HepG2 (cell line): Measurements from ENCODE around the gene ST8SIA6. TPM values are rescaled to one million over a fixed set of nuclear protein-coding genes. Genes with fewer than 3 reads are reported as not detected.

ENCODE experiments used
- ATAC-seq: fragments of 200-7000 bp; cut with Tn5 transposase; 3 replicates; pipeline ENCODE4 v1.9.1; 2020; ENCODE audit warnings: mild to moderate bottlenecking, moderate library complexity
- Bru-seq: library from RNA; stranded (reverse); fragments of 400-500 nt; gene quantifications from one replicate; lab custom pipeline; 2021; lab: Mats Ljungman, UMichigan
- BruChase-seq, 2 experiments: library from RNA; stranded (reverse); fragments of 400-500 nt; gene quantifications; one replicate each; lab custom pipeline; 2021; lab: Mats Ljungman, UMichigan
- BruUV-seq: library from RNA; stranded (reverse); fragments of 400-500 nt; replicated peaks from 2 replicates; lab custom pipeline; 2021; lab: Mats Ljungman, UMichigan
- CTCF ChIA-PET: fragments of 300-600 bp; formaldehyde crosslinking; extraction: SDS; loops from one replicate; lab custom pipeline; 2021; ENCODE audit warnings: low total read pairs, inconsistent platforms, low intra/inter-chr PET ratio; lab: Yijun Ruan, JAX
- POLR2A ChIA-PET: fragments of 350-600 bp; sonication (Branson Sonifier 250); formaldehyde crosslinking; loops from one replicate; lab custom pipeline; 2020; ENCODE audit warnings: antibody characterized with exemption, inconsistent platforms; lab: Yijun Ruan, JAX
- DNase-seq: peaks from one replicate; pipeline ENCODE4 v3.0.0-alpha.2; 2015; ENCODE audit warnings: low spot score
- FAIRE-seq: peaks from 3 replicates; lab custom pipeline; 2011; peaks lifted over from hg19 to GRCh38; lab: Jason Lieb, UNC
- H2AFZ ChIP-seq: one replicate; pipeline ENCODE4 v1.6.1; 2011; ENCODE audit warnings: low read length, inconsistent platforms
- H3K27ac ChIP-seq: fragments of 300-600 bp; 3 replicates; pipeline ENCODE4 v1.8.0; 2011; ENCODE audit warnings: mixed run types, mild to moderate bottlenecking, mixed read lengths, low read length, inconsistent platforms; ENCODE audit not compliant: insufficient read depth; ENCODE audit errors: extremely low read length
- H3K27me3 ChIP-seq, 2 experiments: fragments of 200-600 bp in 1 of 2; 2 replicates in 1 of 2; 3 replicates in 1 of 2; pipeline versions ENCODE4 v1.6.0 to v1.8.0; 2011; ENCODE audit warnings: low read length in 2 of 2, mild to moderate bottlenecking in 2 of 2, moderate library complexity in 2 of 2, inconsistent platforms in 1 of 2; ENCODE audit not compliant: insufficient read depth in 2 of 2, control insufficient read depth in 1 of 2
- H3K36me3 ChIP-seq, 2 experiments: fragments of 200-600 bp in 1 of 2; replicated peaks in 1 of 2; 2 replicates in 1 of 2; 3 replicates in 1 of 2; pipeline versions ENCODE4 v1.5.1 to v1.8.0; 2011; ENCODE audit warnings: low read length in 2 of 2, inconsistent platforms in 1 of 2; ENCODE audit not compliant: insufficient read depth in 2 of 2, control insufficient read depth in 1 of 2
- H3K4me1 ChIP-seq: 2 replicates; pipeline ENCODE4 v1.5.1; 2012; ENCODE audit warnings: low read length, inconsistent platforms; ENCODE audit not compliant: insufficient read depth
- H3K4me2 ChIP-seq: 2 replicates; pipeline ENCODE4 v1.6.0; 2011; ENCODE audit warnings: low read depth, low read length, inconsistent platforms
- H3K4me3 ChIP-seq, 3 experiments: fragments of 200-600 bp in 1 of 3; sonication (generic), shearing (Covaris generic) in 1 of 3; replicated peaks in 1 of 3; 2 replicates each; pipeline ENCODE4 v1.5.1; 2011 to 2016; ENCODE audit warnings: low read length in 3 of 3, inconsistent platforms in 2 of 3, low read depth in 2 of 3, mild to moderate bottlenecking in 2 of 3, control low read depth in 1 of 3, mixed read lengths in 1 of 3; ENCODE audit not compliant: insufficient read depth in 1 of 3
- H3K79me2 ChIP-seq: one replicate; pipeline ENCODE4 v1.6.1; 2011; ENCODE audit warnings: low read length, inconsistent platforms; ENCODE audit not compliant: insufficient read depth
- H3K9ac ChIP-seq: 2 replicates; pipeline ENCODE4 v1.6.0; 2011; ENCODE audit warnings: mild to moderate bottlenecking, low read depth, low read length, inconsistent platforms; ENCODE audit not compliant: insufficient read depth
- H3K9me3 ChIP-seq: 2 replicates; pipeline ENCODE4 v1.5.1; 2012; ENCODE audit warnings: mild to moderate bottlenecking, low read length
- H4K20me1 ChIP-seq: 2 replicates; pipeline ENCODE4 v1.6.0; 2011; ENCODE audit warnings: inconsistent platforms, mild to moderate bottlenecking, low read length, moderate library complexity; ENCODE audit not compliant: insufficient read depth
- ATRX ChIP-seq: sonication (generic); formaldehyde crosslinking; IDR thresholded peaks from 2 replicates; pipeline ENCODE4 v1.4.0; 2020; ENCODE audit warnings: missing genetic modification reagents, borderline replicate concordance
- DR1 ChIP-seq: sonication (generic); formaldehyde crosslinking; IDR thresholded peaks from 2 replicates; pipeline ENCODE4 v1.8.0; 2021; ENCODE audit warnings: mild to moderate bottlenecking, missing genetic modification reagents, inconsistent platforms
- GABPB1 ChIP-seq: IDR thresholded peaks from 2 replicates; pipeline ENCODE4 v1.6.1; 2016; ENCODE audit warnings: mild to moderate bottlenecking, missing genetic modification reagents, moderate library complexity, missing compliant biosample characterization
- MAFF ChIP-seq: IDR thresholded peaks from 2 replicates; pipeline ENCODE4 v1.6.1; 2011; ENCODE audit warnings: low read depth, low read length, improper control_type of control experiment
- POLR2AphosphoS5 ChIP-seq: IDR thresholded peaks from 2 replicates; pipeline ENCODE4 v1.6.1; 2012; ENCODE audit warnings: low read depth, low read length
- PTBP1 ChIP-seq: fragments of 200-400 bp; formaldehyde crosslinking; IDR thresholded peaks from 2 replicates; pipeline ENCODE4 v1.6.1; 2018; ENCODE audit warnings: low read length, low read depth; ENCODE audit not compliant: poor library complexity, severe bottlenecking
- SMAD3 ChIP-seq: sonication (generic); formaldehyde crosslinking; IDR thresholded peaks from 2 replicates; pipeline ENCODE4 v1.4.0; 2020; ENCODE audit warnings: missing genetic modification reagents
- SOX13 ChIP-seq, 3 experiments: fragments of 450-650 bp in 1 of 3; sonication (generic) in 1 of 3; formaldehyde crosslinking in 1 of 3; IDR thresholded peaks in 2 of 3; conservative IDR thresholded peaks in 1 of 3; 2 replicates each; pipeline versions ENCODE4 v1.5.0 to v1.6.1; 2016 to 2020; ENCODE audit warnings: antibody characterized with exemption in 1 of 3, mild to moderate bottlenecking in 1 of 3, missing compliant biosample characterization in 1 of 3, missing genetic modification reagents in 1 of 3, moderate library complexity in 1 of 3
- SYNCRIP ChIP-seq: fragments of 200-400 bp; formaldehyde crosslinking; IDR thresholded peaks from 2 replicates; pipeline ENCODE4 v1.6.1; 2018; ENCODE audit warnings: mild to moderate bottlenecking, low read depth, low read length; ENCODE audit not compliant: insufficient read depth
- TCF12 ChIP-seq, 2 experiments: fragments of 450-650 bp in 1 of 2; sonication (generic) in 1 of 2; formaldehyde crosslinking in 1 of 2; IDR thresholded peaks; 2 replicates each; pipeline versions ENCODE4 v1.6.1 to v1.8.0; 2017 to 2022; ENCODE audit warnings: antibody characterized with exemption in 1 of 2, mild to moderate bottlenecking in 1 of 2, missing genetic modification reagents in 1 of 2, moderate library complexity in 1 of 2
- THAP9 ChIP-seq: sonication (generic); formaldehyde crosslinking; IDR thresholded peaks from 2 replicates; pipeline ENCODE4; 2020; ENCODE audit warnings: missing genetic modification reagents, mild to moderate bottlenecking, borderline replicate concordance
- ZBTB21 ChIP-seq: sonication (generic); formaldehyde crosslinking; IDR thresholded peaks from 2 replicates; pipeline ENCODE4 v1.4.0; 2020; ENCODE audit warnings: missing genetic modification reagents
- ZNF431 ChIP-seq: sonication (generic); formaldehyde crosslinking; IDR thresholded peaks from 2 replicates; pipeline ENCODE4 v1.9.0; 2022; ENCODE audit warnings: missing genetic modification reagents, low read depth, mild to moderate bottlenecking, borderline replicate concordance
- ZNF546 ChIP-seq: sonication (generic); formaldehyde crosslinking; conservative IDR thresholded peaks from 2 replicates; pipeline ENCODE4 v1.8.1; 2023; ENCODE audit warnings: mild to moderate bottlenecking, missing genetic modification reagents
- ZNF75D ChIP-seq: sonication (generic); formaldehyde crosslinking; IDR thresholded peaks from 2 replicates; pipeline ENCODE4 v1.8.1; 2023; ENCODE audit warnings: missing genetic modification reagents, mild to moderate bottlenecking, borderline replicate concordance
- WGBS: methylation state at CpG from one replicate; pipeline ENCODE4 v1.1.6; 2017; ENCODE audit warnings: low lambda C conversion rate; 5-methylcytosine and 5-hydroxymethylcytosine counted together
- in situ Hi-C: cut with HindIII; loops from 2 replicates; pipeline ENCODE4 v1.10.0; 2017; ENCODE audit warnings: low pct_unique_long_range_greater_than_20kb; ENCODE audit not compliant: extremely low pct_ligation_motif_present
- intact Hi-C: fragments of 100-400 bp; cut with micrococcal nuclease; formaldehyde crosslinking; loops from one replicate; pipeline ENCODE4 v1.10.0; 2022; ENCODE audit not compliant: unreplicated experiment
- long read RNA-seq, 2 experiments: library from RNA in 1 of 2; library from polyadenylated mRNA in 1 of 2; stranded (forward) in 1 of 2; unstranded in 1 of 2; transcript quantifications; one replicate each; pipeline ENCODE4 v2.0.0, GENCODE V29; 2019 to 2022
- polyA minus RNA-seq, 3 experiments: library from RNA; depleted of rRNA, polyadenylated mRNA; stranded (reverse); fragments of >200 nt; gene quantifications; 2 replicates each; pipeline ENCODE4 v1.2.3, GENCODE V29; 2011; ENCODE audit warnings: low replicate concordance in 1 of 3
- polyA plus RNA-seq, 8 experiments: library from polyadenylated mRNA; depleted of rRNA in 3 of 8; stranded (reverse) in 7 of 8; unstranded in 1 of 8; fragments of >200 nt; fragmentation: Illumina TruSeq in 4 of 8; extraction: Trizol in 4 of 8; gene quantifications; 2 replicates each; pipeline versions ENCODE4 v1.2.1 to v1.2.3, GENCODE V29; 2011 to 2016; ENCODE audit warnings: low read depth in 4 of 8, missing spikeins in 1 of 8, mixed read lengths in 1 of 8; ENCODE audit not compliant: insufficient read depth in 1 of 8
- total RNA-seq, 5 experiments: library from RNA; depleted of rRNA; stranded (reverse); fragments of >200 nt; fragmentation: Illumina TruSeq; extraction: Trizol; gene quantifications; 2 replicates each; pipeline ENCODE4 v1.2.3, GENCODE V29; 2016; ENCODE audit warnings: low read depth in 1 of 5

The ST8SIA6 gene
- total RNA-seq (2016; rRNA removed; fragmentation: Illumina TruSeq; extraction: Trizol) (not detected in 2 replicates), polyA plus RNA-seq (2011; rRNA removed) (not detected in 2 replicates), polyA minus RNA-seq (2011; rRNA and poly(A)+ RNA removed; ENCODE audit: low replicate concordance) (not detected in 2 replicates), Bru-seq, nascent RNA (percentile 2 among the genes with signal in this experiment), BruChase-seq, experiment 1, labeled RNA remaining after a 6-hour chase (percentile 9 among the genes with signal in this experiment), BruChase-seq, experiment 2, labeled RNA remaining after a 2-hour chase (percentile 7 among the genes with signal in this experiment)
- not detected in 2 replicates for total RNA-seq (2016; cell fraction: cytosol; rRNA removed; fragmentation: Illumina TruSeq; extraction: Trizol; ENCODE audit: low read depth)
- not detected in 2 replicates for total RNA-seq (2016; cell fraction: insoluble cytoplasmic fraction; rRNA removed; fragmentation: Illumina TruSeq; extraction: Trizol)
- total RNA-seq (2016; cell fraction: membrane; rRNA removed; fragmentation: Illumina TruSeq; extraction: Trizol), result not detected in 2 replicates
- not detected in 2 replicates for total RNA-seq (2016; cell fraction: nucleus; rRNA removed; fragmentation: Illumina TruSeq; extraction: Trizol)
- not detected in 2 replicates for polyA plus RNA-seq (2011; cell fraction: cytosol; rRNA removed)
- polyA plus RNA-seq (2011; cell fraction: nucleus; rRNA removed), result not detected in 2 replicates
- not detected in 2 replicates for polyA plus RNA-seq (2012)
- not detected in 2 replicates for polyA plus RNA-seq (2016; cell fraction: cytosol; fragmentation: Illumina TruSeq; extraction: Trizol; ENCODE audit: low read depth)
- not detected in 2 replicates for polyA plus RNA-seq (2016; cell fraction: insoluble cytoplasmic fraction; fragmentation: Illumina TruSeq; extraction: Trizol; ENCODE audit: low read depth)
- polyA plus RNA-seq (2016; cell fraction: membrane; fragmentation: Illumina TruSeq; extraction: Trizol; ENCODE audit: low read depth), result not detected in 2 replicates
- polyA plus RNA-seq (2016; cell fraction: nucleus; fragmentation: Illumina TruSeq; extraction: Trizol; ENCODE audit: insufficient read depth, low read depth), result not detected in 2 replicates
- polyA minus RNA-seq (2011; cell fraction: cytosol; rRNA and poly(A)+ RNA removed), result not detected in 2 replicates
- polyA minus RNA-seq (2011; cell fraction: nucleus; rRNA and poly(A)+ RNA removed), result not detected in 2 replicates
- long read RNA-seq, experiment 1, result 0 reads
- long read RNA-seq, experiment 2, result 0 reads

GRCh38 chr10:17454161-17455014 lies at the start of gene ST8SIA6:
ST8SIA6 (minus strand) TSS chr10:17454595; CDS start chr10:17454255, 340 bp downstream.
- Histone ChIP-seq H3K79me2 (no peaks in the 10 kb centered on the region), H2AFZ (no peak within 1 kb of the TSS), H3K9me3 (peaks cover 4% of the 10 kb centered on the region; the same call in 1 of the 2 replicates), H3K4me2 (peak within 1 kb of the TSS; percentile 1; the same call in 1 of the 2 replicates), H4K20me1 (no peaks in the 10 kb centered on the region), H3K4me1 (no peaks in the 10 kb centered on the region), H3K27ac (no peak within 1 kb of the TSS), H3K36me3 (no peaks in the 10 kb centered on the region), H3K9ac (no peak within 1 kb of the TSS), H3K4me3 (peak within 1 kb of the TSS in 1 of 3 experiments; percentile 23; a peak in 1 of 6 replicates), H3K27me3 (peaks cover 0 to 19% of the 10 kb centered on the region in 2 experiments; a peak in 2 of 5 replicates)
- DNase-seq (no peak), FAIRE-seq (no peak), ATAC-seq (no peak)
- no TSS peak for BruUV-seq
- whole genome bisulfite sequencing, result 65% methylated on average over 47 of the region's 91 CpGs
- ChIA-PET POLR2A (no interaction called here), CTCF (no interaction called here)
- in situ Hi-C loops (no loop called here), intact Hi-C loops (no loop called here)
- TF ChIP-seq ZNF431 (CRISPR knock-in tag) (no peak), GABPB1 (CRISPR knock-in tag) (no peak), PTBP1 (no peak), MAFF (no peak), ZNF546 (CRISPR knock-in tag) (no peak), THAP9 (CRISPR knock-in tag) (no peak), DR1 (CRISPR knock-in tag) (no peak), TCF12 (IDR thresholded peaks at IDR 0.05) (no peak), TCF12 (CRISPR knock-in tag; IDR thresholded peaks at IDR 0.05) (no peak), ZBTB21 (CRISPR knock-in tag) (no peak), SYNCRIP (no peak), ATRX (CRISPR knock-in tag) (no peak), SMAD3 (CRISPR knock-in tag) (no peak), POLR2AphosphoS5 (no peak), SOX13 (IDR thresholded peaks at IDR 0.05) (no peak), SOX13 (CRISPR knock-in tag; conservative IDR thresholded peaks at IDR 0.05 in 1 of 2, IDR thresholded peaks at IDR 0.05 in 1 of 2) (no peak), ZNF75D (CRISPR knock-in tag) (no peak)
